Loucy (cell line): ENCODE results near the gene MUCL3.
A peak's percentile ranks its signal among the peaks of the same experiment; 100 is the strongest.

Experiments
- H2AFZ ChIP-seq: fragments of 200-600 bp; sonication (generic); 2 replicates; pipeline ENCODE4 v1.6.0; 2016; ENCODE audit warnings: antibody characterized with exemption, mild to moderate bottlenecking, low read length, moderate library complexity
- H3F3A ChIP-seq: fragments of 200-600 bp; 2 replicates; pipeline ENCODE4 v1.6.0; 2016; ENCODE audit warnings: antibody characterized with exemption, low read depth, mild to moderate bottlenecking
- H3K27me3 ChIP-seq: fragments of 200-600 bp; sonication (generic); 2 replicates; pipeline ENCODE4 v1.6.1; 2014; ENCODE audit warnings: low read length, mild to moderate bottlenecking; ENCODE audit not compliant: insufficient read depth, poor library complexity, severe bottlenecking
- H3K36me3 ChIP-seq: fragments of 200-600 bp; sonication (generic); 2 replicates; pipeline ENCODE4 v1.6.1; 2016; ENCODE audit warnings: low read length; ENCODE audit not compliant: insufficient read depth
- H3K4me1 ChIP-seq: fragments of 200-600 bp; sonication (generic); 2 replicates; pipeline ENCODE4 v1.5.1; 2014; ENCODE audit warnings: low read length, mild to moderate bottlenecking; ENCODE audit not compliant: insufficient read depth, poor library complexity, severe bottlenecking
- H3K4me2 ChIP-seq: fragments of 200-600 bp; sonication (generic); 2 replicates; pipeline ENCODE4 v1.6.0; 2014; ENCODE audit warnings: antibody characterized with exemption, low read length, low read depth, mild to moderate bottlenecking; ENCODE audit not compliant: poor library complexity, severe bottlenecking
- H3K4me3 ChIP-seq: fragments of 200-600 bp; sonication (generic); 2 replicates; pipeline ENCODE4 v1.5.1; 2014; ENCODE audit warnings: low read length, mild to moderate bottlenecking, mixed read lengths; ENCODE audit not compliant: poor library complexity, severe bottlenecking
- H3K79me2 ChIP-seq: fragments of 200-600 bp; sonication (generic); 2 replicates; pipeline ENCODE4 v1.6.1; 2014; ENCODE audit warnings: low read length; ENCODE audit not compliant: insufficient read depth
- H3K9ac ChIP-seq: fragments of 200-600 bp; sonication (generic); 2 replicates; pipeline ENCODE4 v1.6.0; 2014; ENCODE audit warnings: mild to moderate bottlenecking, low read depth, low read length, moderate library complexity; ENCODE audit not compliant: poor library complexity, severe bottlenecking
- H3K9me2 ChIP-seq: fragments of 200-600 bp; sonication (generic); replicated peaks from 2 replicates; pipeline ENCODE4 v1.6.1; 2016; ENCODE audit warnings: low read depth, low read length, mixed read lengths
- H3K9me3 ChIP-seq: fragments of 200-600 bp; sonication (generic); 2 replicates; pipeline ENCODE4 v1.6.1; 2014; ENCODE audit warnings: mild to moderate bottlenecking, antibody characterized with exemption, low read length, low read depth; ENCODE audit not compliant: insufficient read depth
- H4K20me1 ChIP-seq: fragments of 200-600 bp; sonication (generic); 2 replicates; pipeline ENCODE4 v1.6.0; 2014; ENCODE audit warnings: antibody characterized with exemption, low read length, mild to moderate bottlenecking; ENCODE audit not compliant: insufficient read depth, poor library complexity, severe bottlenecking
- CTCF ChIP-seq: fragments of 200-600 bp; sonication (generic); conservative IDR thresholded peaks from 2 replicates; pipeline ENCODE4 v1.5.1; 2014; ENCODE audit warnings: mild to moderate bottlenecking, antibody characterized with exemption, low read length
- EZH2phosphoT487 ChIP-seq: fragments of 200-600 bp; IDR thresholded peaks from 2 replicates; pipeline ENCODE4 v1.6.1; 2018; ENCODE audit warnings: antibody characterized with exemption, mild to moderate bottlenecking, moderate library complexity, borderline replicate concordance

The MUCL3 gene

GRCh38 chr6:30981942-30982772 lies 41.4 kb downstream of the MUCL3 start:
- H3K9me2 ChIP-seq, result no peaks in the 10 kb centered on the region
- H3K27me3 ChIP-seq, result no peaks in the 10 kb centered on the region
- peak overlapping the region; percentile 28 for H3K4me3 ChIP-seq
- H3K79me2 ChIP-seq, result no peaks in the 10 kb centered on the region
- peaks cover 8% of the 10 kb centered on the region for H3K4me1 ChIP-seq
- no peaks in the 10 kb centered on the region for H3K36me3 ChIP-seq
- TF ChIP-seq EZH2phosphoT487 (no peak), CTCF (peak; percentile 15; the same call in 1 of the 2 replicates)
- no peaks in the 10 kb centered on the region for H3K9me3 ChIP-seq
- no peaks in the 10 kb centered on the region for H3F3A ChIP-seq
- H3K9ac ChIP-seq, result no peak overlapping the region
- H4K20me1 ChIP-seq, result no peaks in the 10 kb centered on the region
- H2AFZ ChIP-seq, result peak overlapping the region; percentile 59
- H3K4me2 ChIP-seq, result peak overlapping the region; percentile 46

- no peak within 1 kb of the TSS for H3K4me2 ChIP-seq
- H3K9ac ChIP-seq, result no peak within 1 kb of the TSS
These were observed 42.7 kb downstream of the MUCL3 start, which contains the start of gene MUC21 for GRCh38 chr6:30983439-30983838. MUC21 (plus strand) TSS chr6:30983718; CDS start chr6:30983959, 241 bp downstream.

GRCh38 chr6:30985490-30985889 lies 44.7 kb downstream of the MUCL3 start:
- H3K36me3 ChIP-seq, result no peaks in the 10 kb centered on the region
- H3K9ac ChIP-seq, result no peak overlapping the region
- TF ChIP-seq CTCF, result no peak
- no peak for TF ChIP-seq EZH2phosphoT487
- H3F3A ChIP-seq, result no peaks in the 10 kb centered on the region
- H2AFZ ChIP-seq, result no peak overlapping the region
- no peaks in the 10 kb centered on the region for H3K79me2 ChIP-seq
- H3K9me3 ChIP-seq, result no peaks in the 10 kb centered on the region
- H3K4me2 ChIP-seq, result no peak overlapping the region
- H4K20me1 ChIP-seq, result no peaks in the 10 kb centered on the region
- H3K4me1 ChIP-seq, result peaks cover 8% of the 10 kb centered on the region
- no peaks in the 10 kb centered on the region for H3K27me3 ChIP-seq
- H3K4me3 ChIP-seq, result no peak overlapping the region
- no peaks in the 10 kb centered on the region for H3K9me2 ChIP-seq

More at GRCh38 chr6:30983439-30983838, 42.7 kb downstream of the MUCL3 start, which contains the start of gene MUC21:
- Histone ChIP-seq H3K79me2 (no peaks in the 10 kb centered on the region), H3K9me2 (no peaks in the 10 kb centered on the region), H2AFZ (peak within 1 kb of the TSS; percentile 1; the same call in 1 of the 2 replicates), H3K4me1 (peaks cover 8% of the 10 kb centered on the region), H4K20me1 (no peaks in the 10 kb centered on the region), H3K36me3 (no peaks in the 10 kb centered on the region), H3F3A (no peaks in the 10 kb centered on the region), H3K27me3 (no peaks in the 10 kb centered on the region), H3K4me3 (no peak within 1 kb of the TSS), H3K9me3 (no peaks in the 10 kb centered on the region)
- TF ChIP-seq EZH2phosphoT487 (no peak), CTCF (no peak)
